K562 (cell line): Measurements from ENCODE around the gene FAM118B. TPM values are rescaled to one million over a fixed set of nuclear protein-coding genes. Genes with fewer than 3 reads are reported as not detected.
A peak's percentile ranks its signal among the peaks of the same experiment; 100 is the strongest.

Experiments used
- polyA plus RNA-seq, 8 experiments: library from polyadenylated mRNA; depleted of rRNA in 4 of 8; stranded (reverse) in 5 of 8; unstranded in 3 of 8; fragments of >200 nt; fragmentation: Nextera tagmentation in 2 of 8; fragmentation: Illumina TruSeq in 1 of 8; extraction: Ambion mirVana in 2 of 8; extraction: Trizol in 1 of 8; gene quantifications; 2 replicates each; pipeline versions ENCODE4 v1.2.1 to v1.2.3, GENCODE V29; 2011 to 2014; ENCODE audit warnings: inconsistent platforms in 1 of 8, missing spikeins in 1 of 8
- total RNA-seq, 7 experiments: library from RNA; depleted of rRNA in 6 of 7; stranded (reverse); fragments of >200 nt in 6 of 7; fragmentation: Illumina TruSeq in 2 of 7; extraction: Trizol in 2 of 7; gene quantifications; 2 replicates each; pipeline versions ENCODE4 v1.2.1 to v1.2.3, GENCODE V29; 2011 to 2021; ENCODE audit warnings: low replicate concordance in 1 of 7
- TF ChIP-seq, protein P1 (sequence below), 2 experiments: fragments of 450-650 bp; formaldehyde crosslinking in 1 of 2; IDR thresholded peaks; 2 replicates each; pipeline versions ENCODE4 v1.4.0 to v1.6.1; 2014 to 2020; ENCODE audit warnings: mild to moderate bottlenecking in 2 of 2, borderline replicate concordance in 1 of 2, low read depth in 1 of 2

Gene FAM118B
- total and polyA plus RNA-seq, 9 of the 15 experiments (the other 6 are each of a cell fraction or from before 2014, with no cell fraction given): 12.0 to 49.0 (median 22.1) TPM

DNA sequence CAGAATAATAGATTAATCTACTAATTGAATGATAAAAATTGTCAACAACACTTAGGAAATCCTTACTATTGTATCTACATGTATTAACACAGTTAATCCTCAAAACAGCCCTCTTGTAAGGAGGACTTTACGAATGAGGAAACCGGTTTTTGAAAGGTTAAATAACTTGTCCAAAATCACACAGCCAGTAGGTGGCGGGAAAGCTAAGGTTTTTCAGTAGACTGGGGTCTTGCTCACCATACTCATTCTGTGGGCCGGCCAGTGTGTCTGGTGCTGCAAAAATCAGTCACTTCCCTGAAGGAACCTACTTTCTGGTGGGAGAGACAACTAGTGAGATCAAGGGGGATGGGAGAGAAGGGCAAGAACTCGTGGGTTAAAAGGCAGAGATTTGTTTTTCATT is 96.1 kb downstream of the FAM118B start (continued):
- TF ChIP-seq, protein P1, sequence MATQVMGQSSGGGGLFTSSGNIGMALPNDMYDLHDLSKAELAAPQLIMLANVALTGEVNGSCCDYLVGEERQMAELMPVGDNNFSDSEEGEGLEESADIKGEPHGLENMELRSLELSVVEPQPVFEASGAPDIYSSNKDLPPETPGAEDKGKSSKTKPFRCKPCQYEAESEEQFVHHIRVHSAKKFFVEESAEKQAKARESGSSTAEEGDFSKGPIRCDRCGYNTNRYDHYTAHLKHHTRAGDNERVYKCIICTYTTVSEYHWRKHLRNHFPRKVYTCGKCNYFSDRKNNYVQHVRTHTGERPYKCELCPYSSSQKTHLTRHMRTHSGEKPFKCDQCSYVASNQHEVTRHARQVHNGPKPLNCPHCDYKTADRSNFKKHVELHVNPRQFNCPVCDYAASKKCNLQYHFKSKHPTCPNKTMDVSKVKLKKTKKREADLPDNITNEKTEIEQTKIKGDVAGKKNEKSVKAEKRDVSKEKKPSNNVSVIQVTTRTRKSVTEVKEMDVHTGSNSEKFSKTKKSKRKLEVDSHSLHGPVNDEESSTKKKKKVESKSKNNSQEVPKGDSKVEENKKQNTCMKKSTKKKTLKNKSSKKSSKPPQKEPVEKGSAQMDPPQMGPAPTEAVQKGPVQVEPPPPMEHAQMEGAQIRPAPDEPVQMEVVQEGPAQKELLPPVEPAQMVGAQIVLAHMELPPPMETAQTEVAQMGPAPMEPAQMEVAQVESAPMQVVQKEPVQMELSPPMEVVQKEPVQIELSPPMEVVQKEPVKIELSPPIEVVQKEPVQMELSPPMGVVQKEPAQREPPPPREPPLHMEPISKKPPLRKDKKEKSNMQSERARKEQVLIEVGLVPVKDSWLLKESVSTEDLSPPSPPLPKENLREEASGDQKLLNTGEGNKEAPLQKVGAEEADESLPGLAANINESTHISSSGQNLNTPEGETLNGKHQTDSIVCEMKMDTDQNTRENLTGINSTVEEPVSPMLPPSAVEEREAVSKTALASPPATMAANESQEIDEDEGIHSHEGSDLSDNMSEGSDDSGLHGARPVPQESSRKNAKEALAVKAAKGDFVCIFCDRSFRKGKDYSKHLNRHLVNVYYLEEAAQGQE (IDR thresholded peaks at IDR 0.05; ENCODE audit: borderline replicate concordance): peak; percentile 21; the same call in 1 of the 2 replicates
- TF ChIP-seq, protein P1 (CRISPR knock-in tag; IDR thresholded peaks at IDR 0.05; ENCODE audit: low read depth): no peak
